ENCODE data around the gene ATG4D.

DNA sequence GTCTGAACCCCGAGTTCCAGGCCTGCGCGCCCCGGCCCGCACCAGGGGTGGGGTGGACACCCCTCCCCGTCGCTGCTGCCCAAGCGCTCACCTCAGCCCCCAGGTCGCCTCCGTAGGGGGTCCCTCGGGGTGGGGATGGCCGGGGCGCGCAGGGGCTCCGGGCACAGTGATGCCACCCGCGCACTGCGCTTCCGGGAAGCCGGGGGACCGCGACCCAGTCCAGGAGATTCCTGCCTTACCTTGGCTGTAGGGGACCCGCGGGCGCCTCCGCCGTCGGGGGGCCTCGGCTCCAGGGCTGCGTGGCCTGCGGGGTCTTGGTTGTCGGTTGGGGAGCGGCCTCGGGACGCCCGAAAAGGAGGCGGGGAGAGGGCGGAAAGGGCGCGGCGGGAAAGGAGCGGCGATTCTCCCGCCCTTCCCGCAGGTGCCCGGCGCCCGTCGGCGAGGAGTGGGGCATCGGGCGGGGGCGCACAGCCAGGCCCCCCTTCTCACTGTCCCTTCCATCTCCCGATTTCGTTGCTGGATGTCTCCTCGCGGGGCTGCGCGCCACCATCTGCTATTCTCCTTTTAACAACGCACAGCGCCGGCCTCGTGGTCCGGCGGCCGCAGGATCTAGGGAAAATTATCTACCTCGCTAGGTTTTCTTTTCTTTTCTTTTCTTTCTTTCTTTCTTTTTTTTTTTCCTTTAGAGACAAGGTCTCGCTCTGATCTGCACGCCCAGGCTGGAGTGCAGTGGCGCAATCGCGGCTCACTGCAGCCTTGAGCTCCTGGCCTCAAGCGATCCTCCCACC lies 40.5 kb upstream of the ATG4D start, which contains the start of gene KEAP1:
- TF ChIP-seq, protein P1, sequence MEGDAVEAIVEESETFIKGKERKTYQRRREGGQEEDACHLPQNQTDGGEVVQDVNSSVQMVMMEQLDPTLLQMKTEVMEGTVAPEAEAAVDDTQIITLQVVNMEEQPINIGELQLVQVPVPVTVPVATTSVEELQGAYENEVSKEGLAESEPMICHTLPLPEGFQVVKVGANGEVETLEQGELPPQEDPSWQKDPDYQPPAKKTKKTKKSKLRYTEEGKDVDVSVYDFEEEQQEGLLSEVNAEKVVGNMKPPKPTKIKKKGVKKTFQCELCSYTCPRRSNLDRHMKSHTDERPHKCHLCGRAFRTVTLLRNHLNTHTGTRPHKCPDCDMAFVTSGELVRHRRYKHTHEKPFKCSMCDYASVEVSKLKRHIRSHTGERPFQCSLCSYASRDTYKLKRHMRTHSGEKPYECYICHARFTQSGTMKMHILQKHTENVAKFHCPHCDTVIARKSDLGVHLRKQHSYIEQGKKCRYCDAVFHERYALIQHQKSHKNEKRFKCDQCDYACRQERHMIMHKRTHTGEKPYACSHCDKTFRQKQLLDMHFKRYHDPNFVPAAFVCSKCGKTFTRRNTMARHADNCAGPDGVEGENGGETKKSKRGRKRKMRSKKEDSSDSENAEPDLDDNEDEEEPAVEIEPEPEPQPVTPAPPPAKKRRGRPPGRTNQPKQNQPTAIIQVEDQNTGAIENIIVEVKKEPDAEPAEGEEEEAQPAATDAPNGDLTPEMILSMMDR (conservative IDR thresholded peaks at IDR 0.05; ENCODE audit: low read depth in 2 of 2) = no peak
- no peak for TF ChIP-seq EZH2phosphoT487 (IDR thresholded peaks at IDR 0.05; ENCODE audit: unreplicated experiment)

All from GM23338 (cell line).